ENCODE results near the gene LZIC. TPM values are rescaled to one million over a fixed set of nuclear protein-coding genes. Genes with fewer than 3 reads are reported as not detected.

Gene LZIC
- total RNA-seq, 1 donor from 2014 or later = 31.2 TPM

DNA sequence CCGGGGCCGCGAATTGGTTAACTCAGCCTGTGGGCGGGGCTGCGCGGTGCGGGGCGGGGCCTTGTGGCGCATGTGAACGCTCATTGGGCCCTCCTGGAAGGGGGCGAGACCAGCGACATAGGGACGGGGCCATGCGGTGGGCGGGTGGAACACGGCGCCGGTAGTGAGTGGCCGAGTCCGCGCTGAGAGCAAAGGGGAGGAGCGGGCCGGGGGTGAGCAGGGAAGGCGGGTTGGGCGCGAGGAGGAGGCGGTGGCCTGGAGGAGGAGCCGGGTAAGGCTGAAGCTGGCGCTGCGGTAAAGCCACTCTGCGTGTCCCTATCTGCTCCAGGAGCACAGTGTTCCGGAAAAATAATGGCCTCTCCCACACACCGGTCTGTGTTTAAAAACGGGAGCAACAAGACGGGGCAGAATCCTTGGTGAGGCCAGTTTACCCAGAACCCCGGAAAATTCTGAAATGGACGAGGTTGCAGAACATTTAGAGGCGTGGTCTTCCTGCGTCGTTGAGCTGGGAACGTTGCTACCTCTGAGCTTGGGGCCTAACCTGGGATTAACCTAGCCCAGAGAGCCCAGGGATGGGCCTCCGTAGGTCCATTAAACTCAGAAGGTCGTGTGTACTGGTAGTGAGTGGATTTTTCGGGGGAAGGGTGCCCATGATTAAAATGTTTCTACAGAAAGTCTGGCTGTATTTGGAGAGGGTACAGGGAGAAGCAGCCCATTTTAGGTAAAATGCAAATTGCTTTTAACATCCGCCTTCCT, 32.6 kb downstream of the LZIC start:
- TF ChIP-seq, protein P1, sequence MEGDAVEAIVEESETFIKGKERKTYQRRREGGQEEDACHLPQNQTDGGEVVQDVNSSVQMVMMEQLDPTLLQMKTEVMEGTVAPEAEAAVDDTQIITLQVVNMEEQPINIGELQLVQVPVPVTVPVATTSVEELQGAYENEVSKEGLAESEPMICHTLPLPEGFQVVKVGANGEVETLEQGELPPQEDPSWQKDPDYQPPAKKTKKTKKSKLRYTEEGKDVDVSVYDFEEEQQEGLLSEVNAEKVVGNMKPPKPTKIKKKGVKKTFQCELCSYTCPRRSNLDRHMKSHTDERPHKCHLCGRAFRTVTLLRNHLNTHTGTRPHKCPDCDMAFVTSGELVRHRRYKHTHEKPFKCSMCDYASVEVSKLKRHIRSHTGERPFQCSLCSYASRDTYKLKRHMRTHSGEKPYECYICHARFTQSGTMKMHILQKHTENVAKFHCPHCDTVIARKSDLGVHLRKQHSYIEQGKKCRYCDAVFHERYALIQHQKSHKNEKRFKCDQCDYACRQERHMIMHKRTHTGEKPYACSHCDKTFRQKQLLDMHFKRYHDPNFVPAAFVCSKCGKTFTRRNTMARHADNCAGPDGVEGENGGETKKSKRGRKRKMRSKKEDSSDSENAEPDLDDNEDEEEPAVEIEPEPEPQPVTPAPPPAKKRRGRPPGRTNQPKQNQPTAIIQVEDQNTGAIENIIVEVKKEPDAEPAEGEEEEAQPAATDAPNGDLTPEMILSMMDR (IDR thresholded peaks at IDR 0.05; ENCODE audit: unreplicated experiment) = no peak
- H3K27me3 Mint-ChIP-seq (ENCODE audit: unreplicated experiment) = peaks cover 5% of the 10 kb centered on the region
- DNase-seq (ENCODE audit: low spot score) = peak; percentile 100
- H3K4me1 Mint-ChIP-seq (ENCODE audit: unreplicated experiment) = peaks cover 34% of the 10 kb centered on the region
- H3K4me3 Mint-ChIP-seq (ENCODE audit: unreplicated experiment) = peak overlapping the region; percentile 91
- H3K36me3 Mint-ChIP-seq (ENCODE audit: low read depth, unreplicated experiment) = peaks cover 15% of the 10 kb centered on the region
- peak overlapping the region; percentile 77 for H3K27ac Mint-ChIP-seq (ENCODE audit: unreplicated experiment)
- no peaks in the 10 kb centered on the region for H3K9me3 Mint-ChIP-seq (ENCODE audit: unreplicated experiment)

DNA sequence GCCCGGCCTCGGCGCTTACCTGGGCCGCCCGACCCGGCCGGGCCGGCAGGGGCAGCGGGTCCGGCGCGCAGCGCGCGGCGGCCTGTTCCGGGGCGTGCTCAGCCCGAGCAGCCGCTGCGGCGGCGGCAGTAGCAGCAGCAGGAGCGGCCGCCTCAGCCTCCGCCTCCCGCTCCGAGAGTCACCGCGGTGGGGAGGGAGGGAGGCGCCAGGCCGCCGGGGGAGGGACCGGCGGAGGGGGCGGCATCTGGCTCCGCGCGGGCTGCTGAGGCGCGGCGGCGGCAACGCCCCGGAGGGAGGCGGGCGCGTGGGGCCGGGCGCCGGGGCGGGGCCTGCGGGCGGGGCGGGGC, 33.1 kb downstream of the LZIC start, which contains the start of gene CTNNBIP1:
Gene CTNNBIP1, minus strand, starts transcription at position 194 of the 347 bp plus-strand sequence. CDS start 38,205 bp downstream, outside the sequence.
- TF ChIP-seq, protein P1 (IDR thresholded peaks at IDR 0.05; ENCODE audit: unreplicated experiment) = no peak
- peaks cover 5% of the 10 kb centered on the region for H3K27me3 Mint-ChIP-seq (ENCODE audit: unreplicated experiment)
- no peaks in the 10 kb centered on the region for H3K9me3 Mint-ChIP-seq (ENCODE audit: unreplicated experiment)
- no peak for DNase-seq (ENCODE audit: low spot score)
- peaks cover 36% of the 10 kb centered on the region for H3K4me1 Mint-ChIP-seq (ENCODE audit: unreplicated experiment)
- H3K27ac Mint-ChIP-seq (ENCODE audit: unreplicated experiment) = peak within 1 kb of the TSS; percentile 77
- peak within 1 kb of the TSS; percentile 98 for H3K4me3 Mint-ChIP-seq (ENCODE audit: unreplicated experiment)
- H3K36me3 Mint-ChIP-seq (ENCODE audit: low read depth, unreplicated experiment) = peaks cover 16% of the 10 kb centered on the region

DNA sequence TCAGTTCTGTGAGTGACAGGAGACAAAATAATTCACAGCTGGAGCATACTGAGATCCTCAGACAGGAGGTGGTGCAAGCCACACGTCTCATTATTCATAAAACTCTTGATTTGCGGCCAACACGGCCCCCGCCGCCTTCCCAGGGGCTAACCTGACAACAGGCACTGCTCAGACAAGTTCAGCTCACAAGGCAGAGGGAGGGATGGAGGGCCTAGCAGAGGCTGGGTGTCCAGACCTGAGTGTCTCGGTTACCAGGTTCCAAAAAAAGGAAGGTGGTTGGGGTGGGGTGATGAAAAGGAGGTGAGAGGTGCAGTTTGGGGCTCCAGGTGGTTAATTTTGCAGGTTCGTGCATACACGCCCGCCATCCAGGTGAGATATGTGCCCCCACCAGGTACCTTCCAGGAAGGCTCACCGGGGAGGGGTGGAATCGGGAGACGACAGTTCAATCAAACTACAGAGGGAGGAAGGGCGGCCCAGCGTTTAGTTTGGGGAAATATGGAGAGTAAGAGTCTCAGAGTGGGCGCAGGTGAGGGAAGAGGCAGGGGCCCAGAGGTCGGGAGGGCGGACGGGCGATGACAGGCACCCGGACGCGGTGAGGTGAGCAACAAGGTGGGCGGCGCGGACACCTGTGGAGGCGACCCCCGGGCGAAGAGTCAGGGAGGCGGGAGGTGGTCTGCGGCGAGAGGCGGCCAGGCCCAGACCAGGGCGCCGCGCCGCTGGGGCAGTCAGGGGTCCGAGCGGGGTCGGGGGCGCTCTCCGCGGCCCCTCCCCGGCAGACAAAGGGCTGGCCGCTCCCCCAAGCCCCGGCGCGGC, 33.8 kb downstream of the LZIC start:
- no peak for DNase-seq (ENCODE audit: low spot score)
- Mint-ChIP-seq H3K9me3 (ENCODE audit: unreplicated experiment) (no peaks in the 10 kb centered on the region), H3K27ac (ENCODE audit: unreplicated experiment) (peak overlapping the region; percentile 77), H3K27me3 (ENCODE audit: unreplicated experiment) (peaks cover 5% of the 10 kb centered on the region), H3K4me1 (ENCODE audit: unreplicated experiment) (peaks cover 37% of the 10 kb centered on the region), H3K36me3 (ENCODE audit: low read depth, unreplicated experiment) (peaks cover 16% of the 10 kb centered on the region), H3K4me3 (ENCODE audit: unreplicated experiment) (peak overlapping the region; percentile 98)
- TF ChIP-seq, protein P1 (IDR thresholded peaks at IDR 0.05; ENCODE audit: unreplicated experiment) = no peak

DNA sequence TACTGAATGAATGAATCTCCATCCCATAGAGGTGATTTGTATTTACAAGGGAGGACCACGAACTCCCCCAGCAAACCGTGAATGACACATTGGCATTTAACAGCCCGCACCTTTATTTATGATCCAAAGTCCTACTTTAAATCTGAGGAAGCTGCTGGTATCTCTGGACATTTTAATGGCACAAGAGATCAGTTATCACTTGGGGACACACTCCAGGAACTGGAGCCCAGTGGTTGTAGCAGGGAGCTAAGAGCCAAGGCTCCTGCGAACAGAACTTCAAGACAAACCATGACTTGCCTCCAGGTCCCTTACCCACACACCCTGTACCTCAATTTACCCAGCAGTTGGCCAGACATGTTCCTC, 34.3 kb downstream of the LZIC start:
- Mint-ChIP-seq H3K36me3 (ENCODE audit: low read depth, unreplicated experiment) (peaks cover 16% of the 10 kb centered on the region), H3K4me3 (ENCODE audit: unreplicated experiment) (peak overlapping the region; percentile 98), H3K27me3 (ENCODE audit: unreplicated experiment) (peaks cover 5% of the 10 kb centered on the region), H3K27ac (ENCODE audit: unreplicated experiment) (no peak overlapping the region), H3K9me3 (ENCODE audit: unreplicated experiment) (no peaks in the 10 kb centered on the region), H3K4me1 (ENCODE audit: unreplicated experiment) (peaks cover 37% of the 10 kb centered on the region)
- no peak for DNase-seq (ENCODE audit: low spot score)
- TF ChIP-seq, protein P1 (IDR thresholded peaks at IDR 0.05; ENCODE audit: unreplicated experiment) = no peak

DNA sequence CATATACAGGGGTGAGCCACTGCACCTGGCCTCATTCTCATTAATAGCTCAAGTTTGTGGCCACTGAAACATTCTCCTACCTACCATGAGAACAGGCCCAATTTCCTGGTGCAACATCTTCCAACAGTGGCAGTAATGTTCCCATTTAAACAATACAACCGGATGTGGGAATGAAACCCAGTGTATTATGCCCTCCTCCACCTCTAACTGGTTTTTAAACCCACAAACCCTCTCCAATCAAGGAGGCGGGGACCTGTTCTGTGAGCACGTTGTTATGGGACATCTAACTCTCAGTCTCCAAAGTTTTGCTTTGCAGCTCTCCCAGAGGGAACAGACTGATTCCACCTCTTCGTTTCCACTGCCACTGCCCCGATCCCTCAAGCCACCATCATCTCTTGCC, 35.8 kb downstream of the LZIC start:
- H3K27me3 Mint-ChIP-seq (ENCODE audit: unreplicated experiment) = peaks cover 5% of the 10 kb centered on the region
- peaks cover 16% of the 10 kb centered on the region for H3K36me3 Mint-ChIP-seq (ENCODE audit: low read depth, unreplicated experiment)
- TF ChIP-seq, protein P1 (IDR thresholded peaks at IDR 0.05; ENCODE audit: unreplicated experiment) = no peak
- no peak for DNase-seq (ENCODE audit: low spot score)
- H3K4me1 Mint-ChIP-seq (ENCODE audit: unreplicated experiment) = peaks cover 34% of the 10 kb centered on the region
- peak overlapping the region; percentile 17 for H3K4me3 Mint-ChIP-seq (ENCODE audit: unreplicated experiment)
- H3K9me3 Mint-ChIP-seq (ENCODE audit: unreplicated experiment) = no peaks in the 10 kb centered on the region
- H3K27ac Mint-ChIP-seq (ENCODE audit: unreplicated experiment) = no peak overlapping the region
